GM21381 (cell line): Measurements from ENCODE around the gene SDK1.

ENCODE experiments used
- ATAC-seq: cut with Tn5 transposase; IDR thresholded peaks from one replicate; pipeline ENCODE4 v1.9.1; 2021; ENCODE audit warnings: mild to moderate bottlenecking, moderate library complexity; ENCODE audit not compliant: unreplicated experiment

Gene SDK1

DNA sequence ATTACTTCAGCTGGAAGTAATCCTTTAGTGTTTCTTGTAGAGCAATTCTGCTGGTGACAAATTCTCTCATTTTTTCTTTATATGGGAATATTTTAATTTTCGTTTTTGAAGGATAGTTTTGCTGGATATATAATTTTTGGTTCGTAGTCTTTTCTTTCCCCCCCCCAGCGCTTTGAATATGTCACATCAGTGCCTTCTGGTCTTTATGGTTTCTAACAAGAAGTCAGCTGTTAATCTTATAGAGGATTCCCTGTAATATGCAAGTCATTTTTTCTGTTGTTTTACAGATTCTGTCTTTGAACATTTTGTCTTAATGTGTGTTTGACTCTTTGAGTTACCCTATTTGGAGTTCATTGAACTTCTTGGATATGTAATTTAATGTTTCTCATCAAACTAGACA is 96.3 kb downstream of the SDK1 start:
- no peak for ATAC-seq

DNA sequence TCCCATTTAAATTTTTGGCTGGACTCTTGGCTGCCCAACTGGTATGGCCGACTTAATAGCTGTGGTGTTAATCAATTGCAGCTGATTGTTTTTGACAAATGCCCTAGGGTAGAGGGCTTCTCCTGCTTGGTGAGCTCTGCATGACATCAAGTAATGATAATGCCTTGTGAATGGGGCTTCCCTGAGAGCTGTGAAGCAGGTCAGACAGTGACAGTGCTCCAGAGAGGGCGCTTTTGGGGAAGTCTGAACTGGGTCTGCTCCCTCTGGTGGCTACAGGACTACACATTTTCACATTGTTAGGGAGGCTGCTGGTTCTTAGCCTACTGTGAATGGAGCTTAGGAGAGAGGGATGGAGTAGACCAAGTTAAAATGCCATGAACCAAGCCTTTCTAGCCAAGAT is 98.8 kb downstream of the SDK1 start:
- ATAC-seq = no peak

DNA sequence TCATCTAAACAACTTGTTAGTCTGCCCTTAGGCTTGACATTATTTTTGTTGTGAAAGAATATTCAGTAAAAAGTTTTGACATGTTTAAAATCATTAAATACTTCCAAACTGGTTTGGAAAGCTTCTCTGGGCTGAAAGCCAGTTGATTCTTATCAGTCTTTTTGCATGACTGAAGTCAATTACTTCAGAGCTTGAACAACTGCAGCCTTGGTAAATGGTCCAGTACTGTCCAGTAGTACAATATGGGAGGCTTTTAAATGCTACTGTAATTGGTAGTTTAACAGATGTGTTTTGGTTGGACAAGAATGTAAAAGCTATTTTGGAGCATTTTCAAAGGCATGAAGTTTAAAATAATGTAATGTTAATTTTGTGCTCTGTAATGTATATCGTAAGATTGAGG is 103.4 kb downstream of the SDK1 start:
- no peak for ATAC-seq

- no peak for ATAC-seq
Observed at GRCh38 chr7:3408814-3409595, 108.0 kb downstream of the SDK1 start.

GRCh38 chr7:3412871-3413270 is 111.8 kb downstream of the SDK1 start:
- ATAC-seq = no peak

GRCh38 chr7:3415861-3416312 is 114.8 kb downstream of the SDK1 start:
- ATAC-seq = no peak

DNA sequence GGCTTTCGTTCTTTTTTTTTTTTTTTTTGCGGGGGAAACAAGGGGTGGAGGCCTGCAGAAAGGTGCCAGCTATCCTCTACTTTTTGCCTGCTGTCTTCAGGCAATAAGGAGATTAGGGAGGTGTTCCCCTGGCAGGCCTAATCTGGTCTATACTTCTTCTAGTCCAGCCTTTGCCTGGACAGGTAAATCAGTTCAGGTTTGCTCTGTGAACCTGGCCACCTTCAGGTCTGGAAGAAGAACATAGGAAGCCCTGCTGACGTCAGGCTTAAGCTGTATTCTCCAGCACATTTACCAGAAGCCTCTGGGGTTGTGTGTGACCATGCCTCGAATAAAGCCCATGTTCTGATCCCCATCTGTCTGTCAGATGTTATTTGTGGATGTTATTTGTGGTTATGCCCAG is 115.4 kb downstream of the SDK1 start:
- ATAC-seq = no peak

DNA sequence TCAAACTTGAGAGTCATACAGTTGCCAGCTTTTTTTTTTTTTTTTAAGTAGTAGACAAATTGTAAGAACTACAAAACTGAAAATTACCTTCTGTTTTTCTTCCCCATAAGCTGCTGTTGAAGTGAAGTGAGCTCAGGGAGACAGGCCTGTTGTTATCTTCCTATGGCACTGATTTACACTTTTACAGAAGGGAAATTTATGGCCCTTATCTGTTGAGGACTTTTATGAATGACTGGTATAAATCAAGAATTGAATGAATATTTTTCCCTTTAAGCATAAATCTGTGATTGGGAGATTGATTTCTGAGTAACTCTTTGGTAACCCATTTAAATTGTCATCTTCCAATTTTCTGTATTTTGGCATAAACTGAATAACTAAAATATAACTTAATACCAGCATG is 124.0 kb downstream of the SDK1 start:
- ATAC-seq = no peak

GRCh38 chr7:3426064-3426463 is 125.0 kb downstream of the SDK1 start:
- no peak for ATAC-seq

GRCh38 chr7:3427957-3428356 is 126.9 kb downstream of the SDK1 start:
- no peak for ATAC-seq

GRCh38 chr7:3429981-3430380 is 128.9 kb downstream of the SDK1 start:
- ATAC-seq = no peak

DNA sequence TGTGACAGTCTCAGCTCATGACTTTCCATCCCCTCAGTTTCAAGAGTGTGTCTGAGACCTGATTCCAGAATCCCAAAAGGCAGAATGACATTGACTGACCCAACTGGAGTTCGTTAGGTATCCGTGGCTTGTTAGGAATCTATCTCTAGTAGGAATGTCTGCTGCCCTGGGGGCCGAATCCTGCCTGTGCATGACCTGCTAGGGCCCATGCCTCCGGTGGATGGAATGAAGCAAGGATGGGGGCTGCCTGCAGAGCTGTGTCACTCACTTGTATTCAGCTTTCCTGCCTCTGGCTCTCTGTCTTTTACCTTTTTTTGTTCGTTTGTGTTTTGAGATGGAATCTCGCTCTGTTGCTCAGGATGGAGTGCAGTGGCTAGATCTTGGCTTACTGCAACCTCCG is 129.5 kb downstream of the SDK1 start:
- no peak for ATAC-seq

DNA sequence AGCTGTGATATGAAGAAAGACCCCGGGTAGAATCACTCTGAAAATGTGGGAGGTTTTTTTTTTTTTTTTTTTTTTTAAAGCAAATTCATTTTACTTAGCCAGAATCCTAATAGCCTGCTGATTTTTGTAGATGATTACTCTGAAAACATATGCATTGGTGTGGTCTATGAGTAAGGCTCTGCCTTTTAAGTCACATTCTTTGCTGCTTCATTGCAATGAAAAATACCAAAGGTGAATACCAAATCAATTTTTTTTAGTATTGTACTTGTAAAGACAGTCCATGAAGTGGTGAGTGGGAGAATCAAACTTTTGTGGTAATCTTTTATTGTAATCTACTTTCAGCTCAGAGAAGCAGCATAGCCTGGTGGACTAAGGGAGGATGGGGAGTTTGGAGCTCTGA is 130.3 kb downstream of the SDK1 start:
- ATAC-seq = no peak

- no peak for ATAC-seq
Observed at GRCh38 chr7:3432911-3433310, 131.9 kb downstream of the SDK1 start.

DNA sequence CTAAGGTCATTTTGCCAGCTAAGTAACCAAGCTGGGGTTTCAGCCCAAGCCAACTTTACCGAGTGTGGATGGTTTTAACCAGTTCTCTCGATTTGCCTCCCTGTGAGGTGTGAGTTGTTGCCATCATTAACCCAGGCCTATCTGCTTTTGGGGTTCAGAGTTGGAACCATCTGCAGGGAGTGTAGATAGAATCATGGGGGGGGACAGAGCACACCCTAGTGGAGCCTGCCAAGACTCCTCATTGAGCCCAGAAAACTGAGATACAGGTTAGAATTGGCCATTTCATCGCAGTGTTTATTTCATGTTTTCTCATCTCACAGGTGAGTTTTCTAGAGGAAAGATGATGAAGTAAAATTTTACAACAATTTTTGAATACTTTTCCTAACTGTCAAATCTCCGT is 133.6 kb downstream of the SDK1 start:
- ATAC-seq = no peak

DNA sequence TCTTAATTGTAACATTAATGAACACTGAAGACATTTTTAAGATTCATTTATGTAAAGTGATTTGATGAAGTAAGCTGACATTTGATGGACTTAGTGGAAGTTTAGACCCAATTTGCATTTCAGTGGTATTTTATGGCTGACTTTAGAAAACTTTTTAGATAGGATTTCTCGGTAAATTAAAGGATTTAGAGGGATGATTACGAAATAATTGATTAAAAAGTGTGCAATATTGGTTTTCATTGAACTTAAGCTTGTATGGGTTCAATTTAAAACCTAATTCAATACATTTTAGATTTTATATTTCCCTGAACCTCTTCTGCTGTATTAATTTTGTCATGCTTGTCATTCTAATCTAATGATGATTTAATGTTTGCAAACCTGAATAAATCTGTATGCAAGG is 135.1 kb downstream of the SDK1 start:
- ATAC-seq = no peak

GRCh38 chr7:3436746-3437145 is 135.7 kb downstream of the SDK1 start:
- no peak for ATAC-seq

DNA sequence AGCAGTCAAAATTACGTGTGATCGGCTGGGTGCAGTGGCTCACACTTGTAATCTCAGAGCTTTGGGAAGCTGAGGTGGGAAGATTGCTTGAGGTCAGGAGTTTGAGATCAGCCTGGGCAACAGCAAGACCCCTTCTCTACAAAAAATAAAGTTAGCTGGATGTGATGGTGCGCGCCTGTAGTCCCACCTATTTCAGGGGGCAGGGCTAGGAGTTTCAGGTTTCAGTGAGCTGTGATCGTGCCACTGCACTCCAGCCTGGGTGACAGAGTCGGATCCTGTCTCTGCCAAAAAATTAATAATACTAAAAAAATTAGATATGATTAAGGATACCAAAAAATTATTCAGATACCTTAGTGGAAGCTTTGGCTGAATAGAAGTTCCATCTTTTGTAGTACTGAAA is 136.4 kb downstream of the SDK1 start:
- ATAC-seq = no peak

- ATAC-seq = no peak
Observed at GRCh38 chr7:3438352-3438751, 137.3 kb downstream of the SDK1 start.

DNA sequence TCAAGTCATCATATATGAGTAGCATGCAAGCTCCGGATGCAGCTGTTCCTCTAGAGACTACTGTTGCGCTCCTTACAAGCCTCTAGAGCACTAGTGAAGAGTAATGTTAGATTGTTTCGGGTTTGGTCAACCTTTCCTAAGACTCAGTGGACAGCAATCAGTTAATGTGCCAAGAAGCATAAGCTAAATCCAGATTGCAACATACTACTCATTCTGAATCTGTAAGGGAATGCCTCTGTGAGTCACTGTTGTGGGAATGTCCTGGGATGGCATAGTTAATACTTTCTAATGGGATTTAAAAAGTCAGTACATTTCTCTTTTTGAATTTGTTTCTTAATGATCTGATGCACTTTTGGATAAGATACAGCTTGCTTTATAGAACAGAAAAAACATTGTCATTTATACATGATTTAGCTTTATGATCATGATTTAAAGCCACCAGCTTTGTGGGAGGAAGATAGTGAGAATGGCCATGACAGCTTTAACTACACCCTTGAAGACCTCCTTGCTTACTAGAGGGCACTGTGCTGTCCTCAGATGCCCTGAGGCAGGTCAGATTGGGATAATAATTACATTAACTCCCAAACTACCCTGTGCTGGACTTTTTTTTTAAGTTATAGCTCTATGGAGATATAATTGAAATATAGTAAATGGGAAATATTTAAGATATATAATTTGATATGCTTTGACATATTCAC is 138.4 kb downstream of the SDK1 start:
- no peak for ATAC-seq

GRCh38 chr7:3440509-3440908 is 139.5 kb downstream of the SDK1 start:
- ATAC-seq = no peak

- no peak for ATAC-seq
Observed at GRCh38 chr7:3443716-3444115, 142.7 kb downstream of the SDK1 start.

DNA sequence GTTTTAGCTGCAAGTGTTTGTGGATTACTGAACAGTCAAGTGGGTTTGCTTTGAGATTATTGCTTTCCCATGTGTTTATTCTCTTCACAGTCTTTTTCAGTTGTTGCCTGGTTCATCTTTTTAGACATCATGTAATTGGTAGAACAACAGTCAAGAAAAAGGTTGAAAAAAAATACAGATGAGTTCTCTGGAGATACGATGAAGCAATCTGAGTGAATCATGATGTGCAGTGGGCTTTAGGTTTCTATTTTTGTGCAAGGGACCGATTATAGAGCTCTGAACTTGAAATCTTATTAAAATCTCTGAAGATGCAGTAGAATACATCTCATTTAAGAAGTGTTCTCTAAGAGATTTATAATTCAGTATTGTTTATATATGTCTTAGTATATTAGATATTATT is 145.7 kb downstream of the SDK1 start:
- no peak for ATAC-seq
